Measurements from ENCODE around the gene CACNB2. TPM values are rescaled to one million over a fixed set of nuclear protein-coding genes. Genes with fewer than 3 reads are reported as not detected.

The CACNB2 gene
- total RNA-seq, 1 experiment from 2014 or later: not detected

DNA sequence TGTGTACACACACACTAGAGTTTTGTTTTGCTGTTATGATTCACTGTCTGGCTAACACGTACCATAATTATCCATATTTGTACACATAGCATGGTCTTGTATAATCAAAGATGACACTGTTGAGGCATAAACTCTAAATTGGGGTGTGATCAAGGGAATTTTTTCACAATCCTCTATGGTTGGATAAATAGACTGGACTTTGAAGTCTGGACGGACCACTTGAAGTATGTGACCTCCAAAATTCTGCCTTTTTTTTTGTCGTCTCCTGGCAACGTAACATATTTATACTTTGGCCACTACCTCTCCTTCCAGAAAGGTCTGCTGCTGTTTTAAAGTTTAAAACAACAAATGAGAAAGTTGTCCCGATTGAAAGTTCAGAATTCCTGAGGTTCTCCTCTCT, 193.4 kb downstream of the CACNB2 start:
- ChIA-PET CTCF (no interaction called here), POLR2A (ENCODE audit: unreplicated experiment) (no interaction called here)
- H3K36me3 ChIP-seq (ENCODE audit: low read depth): no peaks in the 10 kb centered on the region
- H3K9me2 ChIP-seq (ENCODE audit: insufficient read depth): no peaks in the 10 kb centered on the region
- intact Hi-C loops (cut with micrococcal nuclease; ENCODE audit: unreplicated experiment): no loop called here
- TF ChIP-seq EZH2 (IDR thresholded peaks at IDR 0.05; ENCODE audit: low read depth): no peak
- TF ChIP-seq, protein P1, sequence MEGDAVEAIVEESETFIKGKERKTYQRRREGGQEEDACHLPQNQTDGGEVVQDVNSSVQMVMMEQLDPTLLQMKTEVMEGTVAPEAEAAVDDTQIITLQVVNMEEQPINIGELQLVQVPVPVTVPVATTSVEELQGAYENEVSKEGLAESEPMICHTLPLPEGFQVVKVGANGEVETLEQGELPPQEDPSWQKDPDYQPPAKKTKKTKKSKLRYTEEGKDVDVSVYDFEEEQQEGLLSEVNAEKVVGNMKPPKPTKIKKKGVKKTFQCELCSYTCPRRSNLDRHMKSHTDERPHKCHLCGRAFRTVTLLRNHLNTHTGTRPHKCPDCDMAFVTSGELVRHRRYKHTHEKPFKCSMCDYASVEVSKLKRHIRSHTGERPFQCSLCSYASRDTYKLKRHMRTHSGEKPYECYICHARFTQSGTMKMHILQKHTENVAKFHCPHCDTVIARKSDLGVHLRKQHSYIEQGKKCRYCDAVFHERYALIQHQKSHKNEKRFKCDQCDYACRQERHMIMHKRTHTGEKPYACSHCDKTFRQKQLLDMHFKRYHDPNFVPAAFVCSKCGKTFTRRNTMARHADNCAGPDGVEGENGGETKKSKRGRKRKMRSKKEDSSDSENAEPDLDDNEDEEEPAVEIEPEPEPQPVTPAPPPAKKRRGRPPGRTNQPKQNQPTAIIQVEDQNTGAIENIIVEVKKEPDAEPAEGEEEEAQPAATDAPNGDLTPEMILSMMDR (conservative IDR thresholded peaks at IDR 0.05): no peak
- H3K9me3 ChIP-seq (ENCODE audit: insufficient read depth, low read depth): no peaks in the 10 kb centered on the region
- H3K27ac ChIP-seq: no peak overlapping the region
- H2AFZ ChIP-seq: no peak overlapping the region
- H3F3A ChIP-seq (ENCODE audit: insufficient read depth, low read depth): no peaks in the 10 kb centered on the region
- DNase-seq: no peak
- no TSS peak for BruUV-seq (replicated peaks)
- no peaks in the 10 kb centered on the region for H3K79me2 ChIP-seq (ENCODE audit: low read depth)
- H3K4me1 ChIP-seq (replicated peaks; ENCODE audit: insufficient read depth): no peaks in the 10 kb centered on the region
- H3K27me3 ChIP-seq (ENCODE audit: insufficient read depth, low read depth): no peaks in the 10 kb centered on the region
- no peak overlapping the region for H3K4me2 ChIP-seq
- H4K20me1 ChIP-seq (ENCODE audit: insufficient read depth): no peaks in the 10 kb centered on the region
- H3K4me3 ChIP-seq: no peak overlapping the region

DNA sequence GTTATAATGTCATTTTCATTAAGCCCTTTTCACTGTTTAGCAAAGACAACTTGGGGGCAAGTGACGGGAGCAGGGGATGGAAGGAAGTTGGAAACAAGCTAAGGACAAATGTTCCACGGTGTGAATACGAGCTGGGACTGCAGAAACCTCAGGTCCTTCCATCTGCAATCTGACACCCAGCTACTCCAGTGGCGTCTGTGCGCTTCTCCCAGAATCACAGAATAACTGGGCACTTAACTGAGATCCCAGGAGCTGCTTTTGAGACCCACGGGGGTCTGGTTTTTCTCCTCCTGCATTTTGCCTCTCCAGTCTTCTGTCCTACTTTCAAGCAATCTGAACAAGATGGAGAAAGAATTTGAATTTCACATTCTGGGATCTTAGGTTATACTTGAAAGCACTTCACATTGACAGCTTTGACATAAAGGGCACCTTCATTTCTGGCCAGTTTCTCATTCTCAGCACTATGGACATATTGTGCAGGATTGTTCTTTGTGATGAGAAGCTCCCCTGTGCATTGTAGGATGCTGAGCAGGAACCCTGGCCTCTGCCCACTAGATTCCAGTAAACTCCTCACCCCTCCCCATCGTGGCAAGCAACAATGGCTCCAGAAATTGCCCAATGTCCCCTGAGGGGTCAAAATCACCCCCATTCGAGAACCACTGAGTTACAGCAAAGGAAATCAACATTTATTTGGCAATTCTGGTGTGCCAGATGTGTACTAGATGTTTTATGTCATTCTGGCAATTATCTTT, 194.1 kb downstream of the CACNB2 start:
- no peaks in the 10 kb centered on the region for H4K20me1 ChIP-seq (ENCODE audit: insufficient read depth)
- no TSS peak for BruUV-seq (replicated peaks)
- no peak overlapping the region for H3K4me3 ChIP-seq
- no peaks in the 10 kb centered on the region for H3K36me3 ChIP-seq (ENCODE audit: low read depth)
- H3K4me1 ChIP-seq (replicated peaks; ENCODE audit: insufficient read depth): no peaks in the 10 kb centered on the region
- H3K27ac ChIP-seq: no peak overlapping the region
- H3K9me3 ChIP-seq (ENCODE audit: insufficient read depth, low read depth): no peaks in the 10 kb centered on the region
- no peaks in the 10 kb centered on the region for H3K9me2 ChIP-seq (ENCODE audit: insufficient read depth)
- TF ChIP-seq EZH2 (IDR thresholded peaks at IDR 0.05; ENCODE audit: low read depth): no peak
- TF ChIP-seq, protein P1 (conservative IDR thresholded peaks at IDR 0.05): no peak
- no peak for DNase-seq
- H3K4me2 ChIP-seq: no peak overlapping the region
- no peaks in the 10 kb centered on the region for H3K79me2 ChIP-seq (ENCODE audit: low read depth)
- ChIA-PET POLR2A (ENCODE audit: unreplicated experiment) (no interaction called here), CTCF (no interaction called here)
- no peaks in the 10 kb centered on the region for H3F3A ChIP-seq (ENCODE audit: insufficient read depth, low read depth)
- intact Hi-C loops (cut with micrococcal nuclease; ENCODE audit: unreplicated experiment): no loop called here
- no peaks in the 10 kb centered on the region for H3K27me3 ChIP-seq (ENCODE audit: insufficient read depth, low read depth)
- no peak overlapping the region for H2AFZ ChIP-seq

DNA sequence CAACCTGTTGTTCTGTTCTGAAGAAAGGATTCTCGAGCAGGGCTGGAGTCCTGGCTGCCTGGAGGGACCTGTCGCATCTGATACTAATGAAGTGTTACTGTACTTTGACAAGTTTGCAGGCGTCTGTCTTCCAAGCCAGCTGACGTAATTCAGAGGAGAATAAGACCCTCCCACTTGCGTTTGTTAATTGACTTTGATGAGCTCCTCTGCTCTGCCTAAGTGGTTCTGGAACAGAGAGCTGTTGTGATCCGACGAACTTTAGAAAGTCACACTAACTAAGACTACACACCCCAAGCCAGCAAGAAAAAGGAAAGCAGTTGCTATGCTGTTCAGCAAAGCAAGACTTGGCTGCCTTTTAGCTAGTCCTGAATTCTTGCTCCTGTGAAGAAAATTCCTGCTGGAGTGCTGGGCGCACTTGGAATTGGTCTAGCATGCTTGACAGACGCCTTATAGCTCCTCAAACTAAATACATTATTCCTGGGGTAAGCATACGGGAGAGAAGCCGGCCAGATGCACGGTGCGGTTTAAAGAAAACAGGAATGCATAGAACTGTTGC, 200.3 kb downstream of the CACNB2 start:
- H3K4me2 ChIP-seq: no peak overlapping the region

More for the DNA sequence above, 200.3 kb downstream of the CACNB2 start:
- Histone ChIP-seq H4K20me1 (ENCODE audit: insufficient read depth) (no peaks in the 10 kb centered on the region), H2AFZ (no peak overlapping the region), H3K27ac (no peak overlapping the region), H3K9me3 (ENCODE audit: insufficient read depth, low read depth) (no peaks in the 10 kb centered on the region), H3K9me2 (ENCODE audit: insufficient read depth) (no peaks in the 10 kb centered on the region), H3F3A (ENCODE audit: insufficient read depth, low read depth) (no peaks in the 10 kb centered on the region), H3K36me3 (ENCODE audit: low read depth) (no peaks in the 10 kb centered on the region), H3K4me3 (no peak overlapping the region), H3K27me3 (ENCODE audit: insufficient read depth, low read depth) (peaks cover 6% of the 10 kb centered on the region; the same call in 1 of the 2 replicates), H3K4me1 (replicated peaks; ENCODE audit: insufficient read depth) (no peaks in the 10 kb centered on the region), H3K79me2 (ENCODE audit: low read depth) (no peaks in the 10 kb centered on the region)
- no peak for DNase-seq
- no peak for TF ChIP-seq EZH2 (IDR thresholded peaks at IDR 0.05; ENCODE audit: low read depth)
- ChIA-PET CTCF (no interaction called here), POLR2A (ENCODE audit: unreplicated experiment) (interaction anchor here (0.7 kb wide), 1 partner anchor 213 kb away, joined by 3 read pairs; no protein-coding TSS in a partner anchor)
- intact Hi-C loops (cut with micrococcal nuclease; ENCODE audit: unreplicated experiment): no loop called here
- no TSS peak for BruUV-seq (replicated peaks)
